CD4-positive, alpha-beta T cell (primary cell): ENCODE data around the gene MEG3. TPM values are rescaled to one million over a fixed set of nuclear protein-coding genes. Genes with fewer than 3 reads are reported as not detected.

ENCODE experiments used
- ATAC-seq: fragments of 200-7000 bp; cut with Tn5 transposase; one replicate; pipeline ENCODE4 v1.10.0; 2022; ENCODE audit warnings: mild to moderate bottlenecking; ENCODE audit not compliant: poor library complexity
- CTCF ChIA-PET: fragments of 350-600 bp; sonication (Branson Sonifier 250); formaldehyde crosslinking; loops from one replicate; lab custom pipeline; 2021; ENCODE audit warnings: antibody characterized with exemption, inconsistent platforms; lab: Charles Lee
- POLR2A ChIA-PET: fragments of 350-600 bp; sonication (Branson Sonifier 250); formaldehyde crosslinking; loops from one replicate; lab custom pipeline; 2021; ENCODE audit warnings: antibody characterized with exemption, inconsistent platforms; lab: Charles Lee
- DNase-seq, 14 experiments: peaks; one replicate each; pipeline ENCODE4 v3.0.0-alpha.2; 2013 to 2020; ENCODE audit warnings: mixed read lengths in 2 of 14
- H3K27ac ChIP-seq, 2 donors: one replicate each; pipeline versions ENCODE4 v1.5.1 to v1.7.0; 2013; ENCODE audit warnings: low read length in 2 of 2, low read depth in 1 of 2, mild to moderate bottlenecking in 1 of 2
- H3K27me3 ChIP-seq, 2 experiments: 1 replicate in 1 of 2; 2 replicates in 1 of 2; pipeline versions ENCODE4 v1.6.1 to v1.7.0; 2013; ENCODE audit warnings: low read length in 2 of 2, control low read depth in 1 of 2, mild to moderate bottlenecking in 1 of 2, moderate library complexity in 1 of 2; ENCODE audit not compliant: insufficient read depth in 2 of 2, control insufficient read depth in 1 of 2
- H3K36me3 ChIP-seq: one replicate; pipeline ENCODE4 v1.6.1; 2013; ENCODE audit warnings: low read length, control low read depth; ENCODE audit not compliant: insufficient read depth
- H3K4me1 ChIP-seq: one replicate; pipeline ENCODE4 v1.6.1; 2013; ENCODE audit warnings: low read length, control low read depth; ENCODE audit not compliant: insufficient read depth
- H3K4me3 ChIP-seq: one replicate; pipeline ENCODE4 v1.5.1; 2013; ENCODE audit warnings: mild to moderate bottlenecking, low read length, moderate library complexity
- H3K9me3 ChIP-seq, 2 experiments: 1 replicate in 1 of 2; 2 replicates in 1 of 2; pipeline versions ENCODE4 v1.6.1 to v1.7.0; 2013; ENCODE audit warnings: low read length in 2 of 2, mild to moderate bottlenecking in 2 of 2, control low read depth in 1 of 2, moderate library complexity in 1 of 2; ENCODE audit not compliant: control insufficient read depth in 1 of 2, insufficient read depth in 1 of 2
- H3K27ac Mint-ChIP-seq: one replicate; pipeline ENCODE4 v1.8.0; 2020; ENCODE audit warnings: mixed read lengths
- H3K27me3 Mint-ChIP-seq: one replicate; pipeline ENCODE4 v1.8.0; 2021; ENCODE audit warnings: mixed read lengths
- H3K36me3 Mint-ChIP-seq: one replicate; pipeline ENCODE4 v1.8.0; 2021; ENCODE audit warnings: low read depth, mixed read lengths
- H3K4me1 Mint-ChIP-seq: one replicate; pipeline ENCODE4 v1.8.0; 2021; ENCODE audit warnings: low read depth, mixed read lengths
- H3K4me3 Mint-ChIP-seq: one replicate; pipeline ENCODE4 v1.8.0; 2020; ENCODE audit warnings: mild to moderate bottlenecking, mixed read lengths
- H3K9me3 Mint-ChIP-seq: one replicate; pipeline ENCODE4 v1.8.0; 2020; ENCODE audit warnings: mixed read lengths
- CTCF ChIP-seq: fragments of 200-600 bp; IDR thresholded peaks from one replicate; pipeline ENCODE4 v1.8.0; 2022; ENCODE audit warnings: antibody characterized with exemption, mild to moderate bottlenecking
- intact Hi-C, 2 experiments: fragments of 100-400 bp; cut with DNase I in 1 of 2; cut with micrococcal nuclease in 1 of 2; formaldehyde crosslinking; loops; one replicate each; pipeline versions ENCODE4 v1.15.1 to v1.9.0; 2023 to 2025; cut with DNase I, micrococcal nuclease
- total RNA-seq, 174 experiments: library from RNA in 2 of 174; stranded (reverse) in 2 of 174; gene quantifications; one replicate each; pipeline ENCODE4 v1.2.3 and lab custom pipeline; 2021 to 2026

MEG3 gene
- total RNA-seq, 2 experiments from 2014 or later, result not detected

GRCh38 chr14:100894416-100894815, 68.5 kb downstream of the MEG3 start:
- ChIA-PET CTCF (no interaction called here), POLR2A (no interaction called here)
- Histone ChIP-seq H3K27me3 (peaks cover 6 to 16% of the 10 kb centered on the region in 2 experiments), H3K36me3 (no peaks in the 10 kb centered on the region), H3K27ac (no peak overlapping the region), H3K4me1 (no peaks in the 10 kb centered on the region), H3K4me3 (no peak overlapping the region), H3K9me3 (peaks cover 0 to 11% of the 10 kb centered on the region in 2 experiments)
- no peak for ATAC-seq
- H3K27ac Mint-ChIP-seq, result no peak overlapping the region
- H3K27me3 Mint-ChIP-seq, result peaks cover 40% of the 10 kb centered on the region
- H3K4me3 Mint-ChIP-seq, result no peak overlapping the region
- no peak for DNase-seq
- H3K9me3 Mint-ChIP-seq, result no peaks in the 10 kb centered on the region
- no peaks in the 10 kb centered on the region for H3K4me1 Mint-ChIP-seq
- intact Hi-C loops, result no loop called here
- H3K36me3 Mint-ChIP-seq, result no peaks in the 10 kb centered on the region
- TF ChIP-seq CTCF, result no peak

GRCh38 chr14:100895411-100895810, 69.5 kb downstream of the MEG3 start:
- ATAC-seq, result no peak
- intact Hi-C loops, result no loop called here
- Mint-ChIP-seq H3K36me3 (no peaks in the 10 kb centered on the region), H3K4me3 (no peak overlapping the region), H3K27me3 (peaks cover 50% of the 10 kb centered on the region), H3K27ac (no peak overlapping the region), H3K4me1 (no peaks in the 10 kb centered on the region), H3K9me3 (no peaks in the 10 kb centered on the region)
- no peaks in the 10 kb centered on the region for H3K36me3 ChIP-seq
- H3K9me3 ChIP-seq, result peaks cover 0 to 11% of the 10 kb centered on the region in 2 experiments
- ChIA-PET CTCF (interaction anchor here (0.7 kb wide), 1 partner anchor 30 kb away, joined by 3 read pairs; no protein-coding TSS in a partner anchor), POLR2A (no interaction called here)
- H3K27me3 ChIP-seq, result peaks cover 8 to 25% of the 10 kb centered on the region in 2 experiments
- no peak for TF ChIP-seq CTCF
- no peaks in the 10 kb centered on the region for H3K4me1 ChIP-seq
- no peak overlapping the region for H3K27ac ChIP-seq
- DNase-seq, result no peak
- H3K4me3 ChIP-seq, result no peak overlapping the region

DNA sequence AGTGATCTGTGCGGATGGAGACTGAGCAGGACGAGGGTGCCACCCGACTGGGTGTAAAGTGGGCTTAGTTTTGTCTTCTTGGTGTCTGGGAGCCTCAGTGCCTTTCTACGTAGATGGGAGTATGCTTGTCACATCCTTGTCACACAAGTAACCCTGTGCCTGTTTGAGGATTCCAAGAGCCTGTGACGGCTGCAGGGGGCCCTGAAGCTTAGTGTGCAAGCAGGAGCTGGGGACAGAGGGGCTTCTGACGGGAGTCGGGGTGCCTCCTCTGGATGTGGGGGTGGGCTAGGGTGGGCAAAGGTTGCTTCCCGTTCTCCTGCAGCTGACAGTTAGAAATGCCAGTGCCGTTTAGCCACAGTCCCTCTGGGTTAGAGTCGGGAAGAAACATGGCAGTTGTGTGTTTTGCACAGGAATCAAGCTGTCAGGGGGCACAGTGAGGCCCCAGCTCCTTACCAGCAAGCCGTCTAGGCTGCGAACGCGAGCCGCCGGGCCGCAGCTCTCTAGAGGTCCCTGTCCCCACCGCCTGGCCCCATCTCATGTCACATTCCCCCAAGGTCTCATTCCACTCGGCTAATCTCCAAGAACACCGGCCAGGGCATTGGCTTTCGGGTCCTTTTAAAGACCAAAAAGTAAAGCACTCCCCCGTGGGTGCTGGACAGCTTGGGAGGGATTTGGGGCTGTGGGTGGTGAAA, 70.6 kb downstream of the MEG3 start:
- ATAC-seq, result no peak
- no peak overlapping the region for H3K27ac Mint-ChIP-seq
- H3K27me3 Mint-ChIP-seq, result peaks cover 58% of the 10 kb centered on the region
- H3K27me3 ChIP-seq, result peaks cover 12 to 36% of the 10 kb centered on the region in 2 experiments
- intact Hi-C loops, result no loop called here
- CTCF ChIA-PET, result no interaction called here
- no peak for TF ChIP-seq CTCF
- no peaks in the 10 kb centered on the region for H3K36me3 Mint-ChIP-seq
- DNase-seq, result no peak
- no peaks in the 10 kb centered on the region for H3K36me3 ChIP-seq
- POLR2A ChIA-PET, result no interaction called here
- no peak overlapping the region for H3K4me3 Mint-ChIP-seq
- peaks cover 0 to 19% of the 10 kb centered on the region in 2 experiments for H3K9me3 ChIP-seq
- H3K4me1 ChIP-seq, result no peaks in the 10 kb centered on the region
- no peaks in the 10 kb centered on the region for H3K4me1 Mint-ChIP-seq
- H3K4me3 ChIP-seq, result no peak overlapping the region
- no peak overlapping the region for H3K27ac ChIP-seq
- H3K9me3 Mint-ChIP-seq, result no peaks in the 10 kb centered on the region
